A549 (cell line): Measurements from ENCODE around the gene ADAMTS14. TPM values are rescaled to one million over a fixed set of nuclear protein-coding genes. Genes with fewer than 3 reads are reported as not detected.
"Not testable (repeated sequence)": the region's sequence is repeated elsewhere in the genome, so short reads cannot be mapped to it uniquely, and the experiment has no call there.

ENCODE experiments used
- ATAC-seq, 2 experiments: fragments of 200-7000 bp in 1 of 2; fragments of >200 bp in 1 of 2; cut with Nextera tagmentation in 1 of 2; cut with Tn5 transposase in 1 of 2; 3 replicates each; pipeline versions ENCODE4 v1.8.0 to v1.9.1; 2018 to 2020; ENCODE audit warnings: mild to moderate bottlenecking in 1 of 2, moderate library complexity in 1 of 2
- CTCF ChIA-PET: fragments of 300-600 bp; sonication (Branson Sonifier 250); formaldehyde crosslinking; extraction: SDS; loops from one replicate; lab custom pipeline; 2021; ENCODE audit warnings: antibody characterized with exemption, inconsistent platforms; lab: Yijun Ruan, JAX
- POLR2A ChIA-PET: fragments of 350-600 bp; formaldehyde crosslinking; extraction: SDS; loops from one replicate; lab custom pipeline; 2021; ENCODE audit warnings: antibody characterized with exemption, inconsistent platforms; lab: Yijun Ruan, JAX
- DNase-seq, 2 experiments: peaks; one replicate each; pipeline versions ENCODE4 v3.0.0 to v3.0.0-alpha.2; 2011 to 2016; ENCODE audit warnings: low read depth in 1 of 2, low spot score in 1 of 2
- FAIRE-seq: peaks from 2 replicates; lab custom pipeline; 2011; peaks lifted over from hg19 to GRCh38; lab: Jason Lieb, UNC
- H3K27ac ChIP-seq, 2 experiments: fragments of >200 bp; sonication (Bioruptor Twin); formaldehyde crosslinking; 3 replicates each; pipeline ENCODE4 v1.5.1; 2016 to 2017
- H3K4me1 ChIP-seq: fragments of >200 bp; sonication (Bioruptor Twin); formaldehyde crosslinking; 3 replicates; pipeline ENCODE4 v1.6.1; 2016
- H3K4me2 ChIP-seq: fragments of >200 bp; sonication (Bioruptor Twin); formaldehyde crosslinking; 3 replicates; pipeline ENCODE4 v1.6.1; 2016
- H3K4me3 ChIP-seq: fragments of >200 bp; sonication (Bioruptor Twin); formaldehyde crosslinking; 3 replicates; pipeline ENCODE4 v1.5.1; 2016
- H3K9me3 ChIP-seq: fragments of >200 bp; sonication (Bioruptor Twin); formaldehyde crosslinking; 3 replicates; pipeline ENCODE4 v1.6.1; 2016
- BHLHE40 ChIP-seq: IDR thresholded peaks from 2 replicates; pipeline ENCODE4 v1.6.1; 2012; ENCODE audit warnings: low read depth, low read length, inconsistent platforms
- CHD4 ChIP-seq: fragments of 200-600 bp; sonication (generic); IDR thresholded peaks from 2 replicates; pipeline ENCODE4 v1.6.1; 2016; ENCODE audit warnings: antibody characterized with exemption, mild to moderate bottlenecking, borderline replicate concordance
- FOSL2 ChIP-seq, 2 experiments: fragments of 450-650 bp in 1 of 2; fragments of >200 bp in 1 of 2; sonication (Bioruptor Twin) in 1 of 2; formaldehyde crosslinking; IDR thresholded peaks; 2 replicates each; pipeline versions ENCODE4 v1.5.0 to v1.6.1; 2016 to 2020; ENCODE audit warnings: mild to moderate bottlenecking in 1 of 2, moderate library complexity in 1 of 2
- HOXB13 ChIP-seq: fragments of 250-450 bp; sonication (Bioruptor Pico); IDR thresholded peaks from 2 replicates; pipeline ENCODE4 v1.5.0; 2020; ENCODE audit warnings: low read depth, mild to moderate bottlenecking, moderate library complexity
- JUN ChIP-seq, 2 experiments: fragments of >200 bp; sonication (Bioruptor Twin); formaldehyde crosslinking; IDR thresholded peaks; 2 replicates in 1 of 2; 3 replicates in 1 of 2; pipeline ENCODE4 v1.6.1; 2016 to 2017
- MAFK ChIP-seq: fragments of 450-650 bp; IDR thresholded peaks from 2 replicates; pipeline ENCODE4 v1.6.1; 2014; ENCODE audit not compliant: partially characterized antibody
- NPAS2 ChIP-seq: fragments of 250-450 bp; sonication (Bioruptor Pico); IDR thresholded peaks from 2 replicates; pipeline ENCODE4 v1.8.0; 2022; ENCODE audit warnings: mild to moderate bottlenecking, moderate library complexity, borderline replicate concordance
- POLR2AphosphoS2 ChIP-seq: conservative IDR thresholded peaks from 2 replicates; pipeline ENCODE4 v1.6.1; 2012; ENCODE audit warnings: low read length, improper control_type of control experiment, inconsistent platforms
- RCOR1 ChIP-seq: fragments of 150-350 bp; IDR thresholded peaks from 2 replicates; pipeline ENCODE4 v1.6.1; 2014; ENCODE audit warnings: antibody characterized with exemption, low read length, low read depth
- TFCP2L1 ChIP-seq: fragments of 250-450 bp; sonication (Bioruptor Pico); IDR thresholded peaks from 2 replicates; pipeline ENCODE4 v1.5.0; 2021; ENCODE audit warnings: mild to moderate bottlenecking
- TP53 ChIP-seq: fragments of 250-450 bp; sonication (Bioruptor Pico); IDR thresholded peaks from 2 replicates; pipeline ENCODE4 v1.5.0; 2021; ENCODE audit warnings: mild to moderate bottlenecking, moderate library complexity
- ZNF302 ChIP-seq: fragments of 250-450 bp; sonication (Bioruptor Pico); IDR thresholded peaks from 2 replicates; pipeline ENCODE4 v1.9.0; 2021; ENCODE audit warnings: inconsistent platforms, mild to moderate bottlenecking, moderate library complexity
- WGBS: methylation state at CpG from one replicate; pipeline ENCODE4 v1.1.6; 2017; ENCODE audit errors: missing lambda C conversion rate; 5-methylcytosine and 5-hydroxymethylcytosine counted together
- polyA plus RNA-seq, 4 experiments: library from polyadenylated mRNA; depleted of rRNA in 3 of 4; stranded (reverse); fragments of >200 nt; fragmentation: RNase III in 1 of 4; extraction: RNeasy Plus Mini Kit Qiagen cat#74134 plus additional on column Dnase treatment in 1 of 4; gene quantifications; 2 replicates in 3 of 4; 3 replicates in 1 of 4; pipeline ENCODE4 v1.2.3, GENCODE V29; 2011 to 2017
- TF ChIP-seq, protein P1 (sequence below): fragments of 250-450 bp; sonication (Bioruptor Pico); IDR thresholded peaks from 2 replicates; pipeline ENCODE4 v1.5.0; 2020; ENCODE audit warnings: low read depth, mild to moderate bottlenecking, moderate library complexity

ADAMTS14 gene
- polyA plus RNA-seq, 2 of the 4 experiments (the other 2 are of a cell fraction) = 0.03 TPM; not detected in 1

DNA sequence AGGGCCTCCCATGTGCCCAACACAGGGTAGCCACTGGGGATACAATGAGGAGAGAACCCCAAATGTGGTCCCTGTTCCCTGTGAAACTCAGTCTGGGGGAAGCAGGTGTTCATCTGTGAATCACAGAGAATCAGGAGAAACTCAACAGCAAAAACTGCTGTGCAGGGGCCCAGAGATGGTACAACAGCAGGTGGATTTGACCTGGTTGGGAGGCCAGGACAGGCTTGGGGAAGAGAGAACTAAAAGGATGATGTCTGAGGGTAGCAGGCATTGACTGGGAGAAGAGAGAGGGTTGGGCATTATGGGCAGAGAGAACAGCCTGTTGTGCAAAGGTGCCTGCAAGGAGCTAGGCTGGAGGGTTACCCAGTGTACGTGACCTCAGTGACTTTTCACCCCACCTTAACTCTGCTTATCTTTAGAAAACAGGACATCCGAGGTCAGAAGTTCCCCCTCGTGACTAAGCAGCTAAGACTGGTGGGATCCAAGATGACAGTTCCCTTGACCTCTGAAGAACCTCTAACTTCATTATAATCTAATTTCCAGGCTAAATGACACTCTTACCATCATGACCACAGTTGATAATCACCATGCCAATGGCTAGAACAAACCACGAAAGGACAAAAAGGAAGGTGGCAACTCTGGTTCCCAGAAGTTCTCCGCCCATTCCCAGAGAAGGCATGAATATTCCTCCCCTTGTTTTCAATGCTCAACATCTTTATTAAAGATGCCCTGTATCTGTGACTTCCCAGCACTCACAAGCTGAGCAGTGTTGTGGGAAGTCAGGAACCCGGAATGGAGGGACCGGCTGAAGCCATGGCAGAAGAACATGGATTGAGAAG is 5.1 kb upstream of the ADAMTS14 start (continued):
- TF ChIP-seq, protein P1, sequence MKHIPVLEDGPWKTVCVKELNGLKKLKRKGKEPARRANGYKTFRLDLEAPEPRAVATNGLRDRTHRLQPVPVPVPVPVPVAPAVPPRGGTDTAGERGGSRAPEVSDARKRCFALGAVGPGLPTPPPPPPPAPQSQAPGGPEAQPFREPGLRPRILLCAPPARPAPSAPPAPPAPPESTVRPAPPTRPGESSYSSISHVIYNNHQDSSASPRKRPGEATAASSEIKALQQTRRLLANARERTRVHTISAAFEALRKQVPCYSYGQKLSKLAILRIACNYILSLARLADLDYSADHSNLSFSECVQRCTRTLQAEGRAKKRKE (CRISPR knock-in tag) = no peak
- no peak for TF ChIP-seq TP53 (CRISPR knock-in tag)
- TF ChIP-seq, all 56 proteins: peak for 0

DNA sequence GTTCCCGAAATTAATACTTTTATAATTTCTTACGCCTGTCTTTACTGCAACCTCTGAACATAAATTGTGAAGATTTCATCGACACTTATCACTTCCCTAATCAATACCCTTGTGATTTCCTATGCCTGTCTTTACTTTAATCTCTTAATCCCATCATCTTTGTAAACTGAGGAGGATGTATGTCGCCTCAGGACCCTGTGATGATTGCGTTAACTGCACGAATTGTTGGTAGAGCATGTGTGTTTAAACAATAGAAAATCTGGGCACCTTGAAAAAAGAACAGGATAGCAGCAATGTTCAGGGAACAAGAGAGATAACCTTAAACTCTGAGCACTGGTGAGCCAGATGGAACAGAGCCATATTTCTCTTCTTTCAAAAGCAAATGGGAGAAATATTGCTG is 4.5 kb upstream of the ADAMTS14 start:
- H3K4me3 ChIP-seq, H3K4me1 ChIP-seq, H3K4me2 ChIP-seq, ATAC-seq, H3K9me3 ChIP-seq, DNase-seq, POLR2A ChIA-PET, H3K27ac ChIP-seq, FAIRE-seq: not testable (repeated sequence)
- 60% methylated on average over 6 of the region's 6 CpGs for WGBS
- CTCF ChIA-PET = interaction anchor here (1.1 kb wide), 1 partner anchor 34 kb away, joined by 3 read pairs; no protein-coding TSS in a partner anchor

- Histone ChIP-seq H3K4me3 (no peak overlapping the region), H3K9me3 (no peaks in the 10 kb centered on the region), H3K4me2 (no peak overlapping the region), H3K27ac (no peak overlapping the region), H3K4me1 (no peaks in the 10 kb centered on the region)
- no peak for DNase-seq
- 60% methylated on average over 10 of the region's 10 CpGs for WGBS
- TF ChIP-seq TFCP2L1 (CRISPR knock-in tag) = no peak
- no peak for TF ChIP-seq BHLHE40
- TF ChIP-seq POLR2AphosphoS2 = no peak
- TF ChIP-seq, protein P1 (CRISPR knock-in tag) = no peak
- no peak for TF ChIP-seq RCOR1
- ATAC-seq = no peak
- ChIA-PET POLR2A (no interaction called here), CTCF (interaction anchor here (1.0 to 1.1 kb wide), 2 partner anchors 33 to 207 kb away, joined by 3 read pairs; no protein-coding TSS in a partner anchor)
- no peak for FAIRE-seq
Observed at GRCh38 chr10:70668454-70668970, 3.8 kb upstream of the ADAMTS14 start.

- CTCF ChIA-PET = interaction anchor here (0.9 to 1.0 kb wide), 3 partner anchors 91 to 208 kb away, joined by 3 to 5 read pairs (median 4); no protein-coding TSS in a partner anchor
- 0 out of 3 replicates have a peak, but pooled peaks cover 2% of the 10 kb centered on the region for H3K4me1 ChIP-seq
Observed at GRCh38 chr10:70669015-70669414, 3.3 kb upstream of the ADAMTS14 start.

More at GRCh38 chr10:70669015-70669414, 3.3 kb upstream of the ADAMTS14 start:
- Histone ChIP-seq H3K4me2 (no peak overlapping the region), H3K9me3 (no peaks in the 10 kb centered on the region), H3K4me3 (no peak overlapping the region), H3K27ac (no peak overlapping the region)
- ATAC-seq (no peak), DNase-seq (no peak), FAIRE-seq (no peak)
- no peak for TF ChIP-seq FOSL2 (IDR thresholded peaks at IDR 0.05)
- TF ChIP-seq FOSL2 (CRISPR knock-in tag; IDR thresholded peaks at IDR 0.05) = no peak
- TF ChIP-seq CHD4 = no peak
- TF ChIP-seq NPAS2 (CRISPR knock-in tag) = no peak
- no peak for TF ChIP-seq MAFK
- TF ChIP-seq RCOR1 = no peak
- TF ChIP-seq, protein P1 (CRISPR knock-in tag) = no peak
- no peak for TF ChIP-seq TP53 (CRISPR knock-in tag)
- TF ChIP-seq JUN (IDR thresholded peaks at IDR 0.05) = no peak
- no peak for TF ChIP-seq ZNF302 (CRISPR knock-in tag)
- no peak for TF ChIP-seq HOXB13 (CRISPR knock-in tag)
- POLR2A ChIA-PET = no interaction called here
